ENCODE measurements around the gene HMOX2. TPM values are rescaled to one million over a fixed set of nuclear protein-coding genes. Genes with fewer than 3 reads are reported as not detected.
A peak's percentile ranks its signal among the peaks of the same experiment; 100 is the strongest.

Gene HMOX2
- total and polyA plus RNA-seq, 3 experiments from 2014 or later = 87.5 to 178 (median 95.2) TPM

GRCh38 chr16:4529085-4530060 is 53.2 kb downstream of the HMOX2 start:
- Mint-ChIP-seq H3K9me3 (no peaks in the 10 kb centered on the region), H3K4me3 (peak overlapping the region in 6 of 7 donors; percentile 6 to 81 (median 34)), H3K27ac (peak overlapping the region; percentile 17 to 91 (median 80)), H3K36me3 (peaks cover 0 to 15% (median 8%) of the 10 kb centered on the region in 3 donors), H3K27me3 (no peaks in the 10 kb centered on the region), H3K4me1 (peaks cover 22 to 51% (median 31%) of the 10 kb centered on the region in 3 donors)
- DNase-seq = peak in 1 of 5 donors; percentile 35
- Histone ChIP-seq H3K4me3 (ENCODE audit: low read length) (no peak overlapping the region), H3K9me3 (ENCODE audit: low read length) (no peaks in the 10 kb centered on the region), H3K36me3 (ENCODE audit: insufficient read depth, low read length) (no peaks in the 10 kb centered on the region), H3K4me1 (ENCODE audit: insufficient read depth, low read length) (peaks cover 27% of the 10 kb centered on the region), H3K27ac (ENCODE audit: low read depth, low read length) (no peak overlapping the region), H3K27me3 (ENCODE audit: insufficient read depth, low read length, poor library complexity, severe bottlenecking) (no peaks in the 10 kb centered on the region)
- POLR2A ChIA-PET = interaction anchor here (0.7 to 1.8 kb wide), 2 partner anchors 9 to 19 kb away, joined by 5 to 14 read pairs; partner anchors contain the start of gene CDIP1
- CTCF ChIA-PET = interaction anchor here (0.7 to 1.5 kb wide), 3 partner anchors 15 to 171 kb away, joined by 3 to 6 read pairs (median 3); no protein-coding TSS in a partner anchor

- Histone ChIP-seq H3K9me3 (ENCODE audit: low read length) (no peaks in the 10 kb centered on the region), H3K27me3 (ENCODE audit: insufficient read depth, low read length, poor library complexity, severe bottlenecking) (no peaks in the 10 kb centered on the region), H3K36me3 (ENCODE audit: insufficient read depth, low read length) (no peaks in the 10 kb centered on the region), H3K4me3 (ENCODE audit: low read length) (no peak overlapping the region), H3K27ac (ENCODE audit: low read depth, low read length) (no peak overlapping the region), H3K4me1 (ENCODE audit: insufficient read depth, low read length) (peaks cover 47% of the 10 kb centered on the region)
- H3K36me3 Mint-ChIP-seq = peaks cover 0 to 16% (median 8%) of the 10 kb centered on the region in 3 donors
- peak overlapping the region in 1 of 7 donors; percentile 32 for H3K4me3 Mint-ChIP-seq
- H3K9me3 Mint-ChIP-seq = no peaks in the 10 kb centered on the region
- no peaks in the 10 kb centered on the region for H3K27me3 Mint-ChIP-seq
- ChIA-PET POLR2A (no interaction called here), CTCF (interaction anchor here (1.2 to 1.7 kb wide), 2 partner anchors 16 to 45 kb away, joined by 3 to 4 read pairs; no protein-coding TSS in a partner anchor)
- peaks cover 41 to 66% (median 42%) of the 10 kb centered on the region in 3 donors for H3K4me1 Mint-ChIP-seq
- peak overlapping the region in 4 of 8 donors; percentile 29 to 76 (median 50) for H3K27ac Mint-ChIP-seq
- no peak for DNase-seq
These were observed 55.6 kb downstream of the HMOX2 start for GRCh38 chr16:4531811-4532210.

DNA sequence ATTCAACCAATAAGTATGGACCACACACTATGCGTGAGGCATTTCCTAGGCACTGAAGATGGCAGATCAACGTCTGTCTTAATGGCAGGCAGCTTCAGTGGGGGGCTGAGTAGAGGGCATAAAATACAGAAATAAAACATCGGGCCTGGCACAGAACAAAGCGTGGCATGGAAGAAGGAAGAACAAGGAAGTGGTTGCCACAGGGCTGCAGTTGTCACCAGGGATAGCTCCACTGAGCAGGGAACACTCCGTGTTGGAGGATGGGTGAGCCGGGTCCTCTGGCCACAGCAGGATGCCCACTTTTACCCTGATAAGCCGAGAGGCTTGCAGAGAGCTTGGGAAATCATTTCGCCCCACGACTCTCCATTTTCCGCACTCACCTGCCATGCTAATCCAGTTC is 56.0 kb downstream of the HMOX2 start:
- peak overlapping the region in 5 of 8 donors; percentile 14 to 76 (median 31) for H3K27ac Mint-ChIP-seq
- no peak overlapping the region for H3K4me3 ChIP-seq (ENCODE audit: low read length)
- ChIA-PET POLR2A (no interaction called here), CTCF (interaction anchor here (1.7 kb wide), 1 partner anchor 16 kb away, joined by 4 read pairs; no protein-coding TSS in a partner anchor)
- no peaks in the 10 kb centered on the region for H3K27me3 Mint-ChIP-seq
- no peaks in the 10 kb centered on the region for H3K36me3 ChIP-seq (ENCODE audit: insufficient read depth, low read length)
- no peak overlapping the region for H3K27ac ChIP-seq (ENCODE audit: low read depth, low read length)
- H3K27me3 ChIP-seq (ENCODE audit: insufficient read depth, low read length, poor library complexity, severe bottlenecking) = no peaks in the 10 kb centered on the region
- no peaks in the 10 kb centered on the region for H3K9me3 Mint-ChIP-seq
- peaks cover 45% of the 10 kb centered on the region for H3K4me1 ChIP-seq (ENCODE audit: insufficient read depth, low read length)
- no peak for DNase-seq
- H3K36me3 Mint-ChIP-seq = peaks cover 0 to 16% (median 8%) of the 10 kb centered on the region in 3 donors
- peaks cover 45 to 69% (median 46%) of the 10 kb centered on the region in 3 donors for H3K4me1 Mint-ChIP-seq
- no peaks in the 10 kb centered on the region for H3K9me3 ChIP-seq (ENCODE audit: low read length)
- peak overlapping the region in 1 of 7 donors; percentile 32 for H3K4me3 Mint-ChIP-seq

DNA sequence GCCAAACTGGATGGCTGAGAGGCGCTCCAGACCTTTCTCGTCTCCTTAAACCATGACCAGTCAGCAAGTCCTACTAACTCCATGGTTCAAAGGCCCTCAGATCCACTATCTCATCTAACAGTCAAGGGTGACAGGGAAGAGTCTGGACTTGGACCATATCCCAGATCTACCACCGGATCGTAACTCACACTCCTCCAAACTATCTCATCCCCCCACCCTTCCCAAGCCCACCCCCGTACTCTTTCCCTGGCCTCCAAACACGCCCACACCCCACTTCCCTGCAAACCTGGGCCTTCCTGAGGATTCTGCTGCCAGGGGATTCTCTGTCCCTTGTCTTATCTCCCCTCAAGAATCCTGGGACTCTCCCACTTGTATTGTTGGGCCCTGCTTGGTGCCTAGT is 57.3 kb downstream of the HMOX2 start:
- Histone ChIP-seq H3K27me3 (ENCODE audit: insufficient read depth, low read length, poor library complexity, severe bottlenecking) (no peaks in the 10 kb centered on the region), H3K4me3 (ENCODE audit: low read length) (no peak overlapping the region), H3K9me3 (ENCODE audit: low read length) (no peaks in the 10 kb centered on the region), H3K27ac (ENCODE audit: low read depth, low read length) (no peak overlapping the region), H3K4me1 (ENCODE audit: insufficient read depth, low read length) (peaks cover 46% of the 10 kb centered on the region), H3K36me3 (ENCODE audit: insufficient read depth, low read length) (no peaks in the 10 kb centered on the region)
- H3K9me3 Mint-ChIP-seq = no peaks in the 10 kb centered on the region
- peak overlapping the region in 4 of 8 donors; percentile 23 to 60 (median 39) for H3K27ac Mint-ChIP-seq
- ChIA-PET POLR2A (no interaction called here), CTCF (interaction anchor here (1.5 to 1.7 kb wide), 2 partner anchors 15 to 28 kb away, joined by 3 to 4 read pairs; no protein-coding TSS in a partner anchor)
- DNase-seq = no peak
- H3K4me3 Mint-ChIP-seq = no peak overlapping the region
- peaks cover 0 to 16% (median 8%) of the 10 kb centered on the region in 3 donors for H3K36me3 Mint-ChIP-seq
- no peaks in the 10 kb centered on the region for H3K27me3 Mint-ChIP-seq
- H3K4me1 Mint-ChIP-seq = peaks cover 42 to 65% (median 44%) of the 10 kb centered on the region in 3 donors

DNA sequence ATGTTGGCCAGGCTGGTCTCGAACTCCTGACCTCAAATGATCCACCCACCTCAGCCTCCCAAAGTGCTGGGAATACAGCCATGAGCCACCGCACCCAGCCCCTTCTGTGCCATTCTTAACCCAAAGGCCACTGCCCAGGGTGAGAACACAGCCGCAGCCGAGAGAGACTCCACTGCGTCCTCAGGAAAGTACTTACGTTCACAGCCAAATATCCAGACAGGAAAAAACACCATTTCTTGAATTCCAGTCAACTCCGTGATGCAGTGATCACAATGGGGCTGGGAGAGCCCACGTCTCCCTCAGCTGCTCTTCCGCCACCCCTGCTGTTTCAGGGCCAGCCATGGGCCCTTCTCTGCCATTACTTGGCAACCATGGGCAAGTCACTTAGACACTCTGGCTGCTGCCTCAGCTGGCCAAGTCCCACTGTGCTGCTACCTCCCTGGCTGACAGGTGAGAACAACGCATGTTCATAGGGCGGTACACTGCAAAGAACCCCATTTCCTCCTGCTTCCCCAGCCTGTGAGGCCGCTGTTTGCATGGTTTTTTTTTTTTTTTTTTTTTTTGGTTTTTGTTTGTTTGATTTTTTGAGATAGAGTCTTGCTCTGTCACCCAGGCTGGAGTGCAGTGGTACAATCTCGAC is 58.1 kb downstream of the HMOX2 start:
- H3K27ac Mint-ChIP-seq = peak overlapping the region; percentile 63 to 98 (median 93)
- ChIA-PET CTCF (interaction anchor here (1.0 to 1.5 kb wide), 2 partner anchors 28 to 58 kb away, joined by 3 read pairs; partner anchors contain the start of gene HMOX2), POLR2A (no interaction called here)
- H3K4me1 Mint-ChIP-seq = peaks cover 40 to 66% (median 41%) of the 10 kb centered on the region in 3 donors
- Histone ChIP-seq H3K4me3 (ENCODE audit: low read length) (no peak overlapping the region), H3K27ac (ENCODE audit: low read depth, low read length) (no peak overlapping the region), H3K4me1 (ENCODE audit: insufficient read depth, low read length) (peaks cover 42% of the 10 kb centered on the region), H3K9me3 (ENCODE audit: low read length) (no peaks in the 10 kb centered on the region), H3K27me3 (ENCODE audit: insufficient read depth, low read length, poor library complexity, severe bottlenecking) (no peaks in the 10 kb centered on the region), H3K36me3 (ENCODE audit: insufficient read depth, low read length) (no peaks in the 10 kb centered on the region)
- DNase-seq = peak in 2 of 5 donors; percentile 31 to 43
- H3K4me3 Mint-ChIP-seq = peak overlapping the region in 6 of 7 donors; percentile 49 to 87 (median 66)
- peaks cover 0 to 16% (median 8%) of the 10 kb centered on the region in 3 donors for H3K36me3 Mint-ChIP-seq
- H3K9me3 Mint-ChIP-seq = no peaks in the 10 kb centered on the region
- H3K27me3 Mint-ChIP-seq = no peaks in the 10 kb centered on the region

GRCh38 chr16:4535627-4536108 is 59.5 kb downstream of the HMOX2 start:
- Histone ChIP-seq H3K27ac (ENCODE audit: low read depth, low read length) (no peak overlapping the region), H3K9me3 (ENCODE audit: low read length) (no peaks in the 10 kb centered on the region), H3K4me3 (ENCODE audit: low read length) (no peak overlapping the region), H3K27me3 (ENCODE audit: insufficient read depth, low read length, poor library complexity, severe bottlenecking) (no peaks in the 10 kb centered on the region), H3K36me3 (ENCODE audit: insufficient read depth, low read length) (no peaks in the 10 kb centered on the region), H3K4me1 (ENCODE audit: insufficient read depth, low read length) (peaks cover 33% of the 10 kb centered on the region)
- Mint-ChIP-seq H3K36me3 (peaks cover 7 to 15% (median 8%) of the 10 kb centered on the region in 3 donors), H3K4me3 (peak overlapping the region in 5 of 7 donors; percentile 19 to 93 (median 41)), H3K27ac (peak overlapping the region; percentile 59 to 96 (median 92)), H3K9me3 (no peaks in the 10 kb centered on the region), H3K27me3 (no peaks in the 10 kb centered on the region), H3K4me1 (peaks cover 33 to 56% (median 36%) of the 10 kb centered on the region in 3 donors)
- DNase-seq = no peak
- POLR2A ChIA-PET = no interaction called here
- CTCF ChIA-PET = interaction anchor here (0.9 to 1.0 kb wide), 2 partner anchors 13 to 30 kb away, joined by 4 to 6 read pairs; no protein-coding TSS in a partner anchor

DNA sequence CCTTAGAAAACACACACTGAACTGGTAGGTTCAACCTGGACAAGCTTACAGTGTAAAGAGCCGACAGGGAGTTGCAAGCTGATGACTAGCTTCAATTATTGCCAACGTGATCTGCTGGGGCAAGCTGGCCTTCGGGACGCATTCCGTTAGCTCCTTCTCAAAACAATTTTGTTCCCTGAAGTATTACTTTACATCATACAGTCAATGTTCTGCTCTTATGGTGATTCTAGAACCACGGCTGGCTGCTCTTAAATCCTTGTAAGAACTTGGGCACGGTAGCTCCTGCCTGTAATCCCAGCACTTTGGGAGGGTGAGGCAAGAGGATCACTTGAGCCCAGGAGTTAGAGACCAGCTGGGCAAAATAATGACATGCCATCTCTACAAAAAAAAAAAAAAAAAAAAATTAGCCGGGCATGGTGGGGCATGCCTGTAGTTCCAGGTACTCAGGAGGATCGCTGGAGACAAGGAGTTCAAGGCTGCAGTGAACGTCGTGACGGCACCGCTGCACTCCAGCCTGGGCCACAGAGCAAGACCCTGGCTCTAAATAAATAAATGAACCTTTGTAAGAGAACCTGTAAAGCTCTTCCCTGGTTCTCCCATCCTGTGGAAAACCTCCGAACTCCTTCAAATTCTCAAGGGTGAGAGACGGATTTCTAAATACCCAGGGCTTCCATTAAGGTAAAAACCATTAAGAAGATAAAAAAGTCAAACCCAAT is 60.4 kb downstream of the HMOX2 start:
- H3K27ac Mint-ChIP-seq = peak overlapping the region; percentile 48 to 96 (median 76)
- no peak overlapping the region for H3K27ac ChIP-seq (ENCODE audit: low read depth, low read length)
- H3K27me3 Mint-ChIP-seq = no peaks in the 10 kb centered on the region
- no peak for DNase-seq
- ChIA-PET CTCF (interaction anchor here (0.9 to 1.0 kb wide), 2 partner anchors 12 to 31 kb away, joined by 4 to 6 read pairs; no protein-coding TSS in a partner anchor), POLR2A (interaction anchor here (1.1 kb wide), 1 partner anchor 31 kb away, joined by 3 read pairs; no protein-coding TSS in a partner anchor)
- no peaks in the 10 kb centered on the region for H3K9me3 ChIP-seq (ENCODE audit: low read length)
- H3K9me3 Mint-ChIP-seq = peaks cover 0 to 1% (median 0%) of the 10 kb centered on the region in 5 donors
- peak overlapping the region; percentile 66 to 93 (median 82) for H3K4me3 Mint-ChIP-seq
- H3K36me3 ChIP-seq (ENCODE audit: insufficient read depth, low read length) = no peaks in the 10 kb centered on the region
- H3K4me3 ChIP-seq (ENCODE audit: low read length) = no peak overlapping the region
- H3K36me3 Mint-ChIP-seq = peaks cover 7 to 15% (median 8%) of the 10 kb centered on the region in 3 donors
- H3K27me3 ChIP-seq (ENCODE audit: insufficient read depth, low read length, poor library complexity, severe bottlenecking) = no peaks in the 10 kb centered on the region
- peaks cover 33 to 56% (median 36%) of the 10 kb centered on the region in 3 donors for H3K4me1 Mint-ChIP-seq
- H3K4me1 ChIP-seq (ENCODE audit: insufficient read depth, low read length) = peaks cover 33% of the 10 kb centered on the region
